Esophagus squamous epithelium (tissue), 5 donors: ENCODE measurements around the gene KRTAP4-4. TPM values are rescaled to one million over a fixed set of nuclear protein-coding genes. Genes with fewer than 3 reads are reported as not detected.
"Not testable (repeated sequence)": the region's sequence is repeated elsewhere in the genome, so short reads cannot be mapped to it uniquely, and the experiment has no call there.

ENCODE experiments used
- DNase-seq: peaks from one replicate; lab custom pipeline; 2025; lab: John Stamatoyannopoulos, UW
- H3K27ac ChIP-seq, 4 donors: fragments of 200-600 bp; sonication (generic); one replicate each; pipeline ENCODE4 v1.5.1; 2016 to 2019; ENCODE audit warnings: mild to moderate bottlenecking in 1 of 4
- H3K27me3 ChIP-seq, 4 donors: fragments of 200-600 bp; sonication (generic); 1 replicate in 3 of 4; 2 replicates in 1 of 4; pipeline versions ENCODE4 v1.5.1 to v1.6.0; 2017 to 2021; ENCODE audit warnings: antibody characterized with exemption in 1 of 4
- H3K36me3 ChIP-seq, 3 donors: fragments of 200-600 bp; sonication (generic); one replicate each; pipeline ENCODE4 v1.5.1; 2016 to 2019
- H3K4me1 ChIP-seq, 3 donors: fragments of 200-600 bp; sonication (generic); one replicate each; pipeline ENCODE4 v1.5.1; 2017 to 2019
- H3K4me3 ChIP-seq, 4 donors: fragments of 200-600 bp; sonication (generic); 1 replicate in 3 of 4; 2 replicates in 1 of 4; pipeline ENCODE4 v1.5.1; 2016 to 2019; ENCODE audit warnings: mild to moderate bottlenecking in 2 of 4, moderate library complexity in 1 of 4
- H3K9me3 ChIP-seq, 3 donors: fragments of 200-600 bp; sonication (generic); one replicate each; pipeline ENCODE4 v1.5.1; 2016 to 2019
- POLR2A ChIP-seq, 4 donors: fragments of 450-650 bp; IDR thresholded peaks; one replicate each; pipeline ENCODE4 v1.6.1; 2017; ENCODE audit warnings: antibody characterized with exemption in 4 of 4, mild to moderate bottlenecking in 4 of 4, moderate library complexity in 3 of 4
- WGBS, 2 donors: methylation state at CpG; one replicate each; pipeline ENCODE4 v1.1.5; 2018; 5-methylcytosine and 5-hydroxymethylcytosine counted together
- intact Hi-C: fragments of 100-400 bp; cut with DNase I; formaldehyde crosslinking; loops from one replicate; pipeline ENCODE4 v1.15.0; 2022
- total RNA-seq, 4 donors: library from RNA; depleted of rRNA; stranded (reverse); fragments of >200 nt; gene quantifications; one replicate each; pipeline ENCODE4 v1.1.0, GENCODE V29; 2016
- TF ChIP-seq, protein P1 (sequence below), 6 experiments: fragments of 450-650 bp in 4 of 6; fragments of 200-600 bp in 2 of 6; sonication (generic) in 2 of 6; IDR thresholded peaks; one replicate each; pipeline ENCODE4 v1.5.1; 2016 to 2019; ENCODE audit warnings: antibody characterized with exemption in 6 of 6, mild to moderate bottlenecking in 4 of 6, moderate library complexity in 4 of 6
- donor health status: DM: yes; HTN: yes; CAD: no.

The KRTAP4-4 gene
- total RNA-seq, 4 donors from 2014 or later = not detected

DNA sequence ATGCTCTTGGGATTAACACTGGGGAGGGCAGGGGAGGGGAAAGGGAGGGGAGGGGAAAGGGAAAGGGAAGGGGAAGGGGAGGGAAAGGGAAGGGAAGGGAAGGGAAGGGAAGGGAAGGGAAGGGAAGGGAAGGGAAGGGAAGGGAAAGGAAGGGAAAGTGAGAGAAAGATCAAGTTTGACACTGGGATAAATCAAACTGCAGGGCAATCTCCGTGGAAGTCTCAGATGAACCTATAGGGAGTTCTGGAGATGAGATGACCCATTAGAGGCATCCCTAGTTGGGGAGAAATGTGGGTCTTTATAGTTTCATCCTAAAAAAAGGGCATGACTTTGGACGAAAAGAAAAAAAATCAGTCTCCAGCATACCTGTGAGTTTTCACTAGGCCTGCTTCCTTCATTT lies 38.8 kb downstream of the KRTAP4-4 start:
- H3K4me3 ChIP-seq = no peak overlapping the region
- peaks cover 0 to 22% (median 0%) of the 10 kb centered on the region in 4 donors for H3K27me3 ChIP-seq
- H3K4me1 ChIP-seq = no peaks in the 10 kb centered on the region
- no peaks in the 10 kb centered on the region for H3K36me3 ChIP-seq
- H3K27ac ChIP-seq = no peak overlapping the region
- WGBS, 2 donors = 80 to 84% methylated on average over 2 of the region's 2 CpGs
- intact Hi-C loops = no loop called here
- H3K9me3 ChIP-seq = no peaks in the 10 kb centered on the region
- no peak for DNase-seq
- TF ChIP-seq POLR2A (IDR thresholded peaks at IDR 0.05) = no peak
- TF ChIP-seq, protein P1, sequence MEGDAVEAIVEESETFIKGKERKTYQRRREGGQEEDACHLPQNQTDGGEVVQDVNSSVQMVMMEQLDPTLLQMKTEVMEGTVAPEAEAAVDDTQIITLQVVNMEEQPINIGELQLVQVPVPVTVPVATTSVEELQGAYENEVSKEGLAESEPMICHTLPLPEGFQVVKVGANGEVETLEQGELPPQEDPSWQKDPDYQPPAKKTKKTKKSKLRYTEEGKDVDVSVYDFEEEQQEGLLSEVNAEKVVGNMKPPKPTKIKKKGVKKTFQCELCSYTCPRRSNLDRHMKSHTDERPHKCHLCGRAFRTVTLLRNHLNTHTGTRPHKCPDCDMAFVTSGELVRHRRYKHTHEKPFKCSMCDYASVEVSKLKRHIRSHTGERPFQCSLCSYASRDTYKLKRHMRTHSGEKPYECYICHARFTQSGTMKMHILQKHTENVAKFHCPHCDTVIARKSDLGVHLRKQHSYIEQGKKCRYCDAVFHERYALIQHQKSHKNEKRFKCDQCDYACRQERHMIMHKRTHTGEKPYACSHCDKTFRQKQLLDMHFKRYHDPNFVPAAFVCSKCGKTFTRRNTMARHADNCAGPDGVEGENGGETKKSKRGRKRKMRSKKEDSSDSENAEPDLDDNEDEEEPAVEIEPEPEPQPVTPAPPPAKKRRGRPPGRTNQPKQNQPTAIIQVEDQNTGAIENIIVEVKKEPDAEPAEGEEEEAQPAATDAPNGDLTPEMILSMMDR (IDR thresholded peaks at IDR 0.05) = no peak

DNA sequence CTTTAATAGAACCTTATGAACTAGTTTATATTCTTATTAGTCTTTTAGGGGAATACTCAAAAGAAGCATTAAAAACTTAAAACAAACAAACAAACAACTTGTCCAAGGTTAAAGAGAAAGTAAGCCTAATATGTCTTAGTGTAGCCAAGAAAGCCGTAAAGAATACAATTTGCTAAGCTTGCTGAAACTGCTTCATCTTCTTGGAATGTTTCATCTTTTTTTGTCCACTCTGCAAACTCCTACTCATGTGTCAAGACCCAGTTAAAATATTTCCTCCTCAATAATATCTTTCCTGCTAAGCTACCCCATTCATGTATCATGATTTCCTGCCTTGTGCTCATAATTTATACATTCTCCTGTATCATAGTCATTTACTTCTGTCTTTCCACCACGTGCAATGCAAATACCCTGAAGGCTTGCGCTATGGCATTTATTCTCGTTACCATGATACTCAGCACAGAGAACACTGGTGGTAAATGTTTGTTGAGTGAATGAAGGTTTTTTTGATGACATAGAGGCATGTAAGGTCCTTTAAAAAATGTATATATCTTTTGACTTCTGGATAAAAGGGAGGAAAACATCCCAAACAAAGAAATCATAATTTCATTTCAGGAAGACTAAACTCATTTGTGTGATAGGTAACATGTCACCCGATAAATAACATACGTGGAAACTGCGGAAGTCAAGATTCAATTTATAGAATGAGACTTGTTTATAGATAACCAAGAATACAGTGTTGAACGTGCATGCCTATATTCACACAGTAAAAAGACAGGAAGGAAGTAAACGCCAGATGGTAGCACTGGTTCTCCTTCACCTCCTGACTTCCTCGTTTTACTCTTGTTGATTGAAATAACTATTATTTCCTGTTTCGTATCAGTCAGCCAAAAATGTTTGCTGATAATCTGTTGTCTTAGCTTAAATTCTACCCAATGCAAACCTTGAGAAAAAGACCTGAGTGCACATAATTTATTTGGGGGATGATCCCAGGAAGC lies 40.6 kb downstream of the KRTAP4-4 start:
- H3K4me3 ChIP-seq, intact Hi-C loops, H3K36me3 ChIP-seq, H3K27ac ChIP-seq, DNase-seq, H3K9me3 ChIP-seq, H3K4me1 ChIP-seq: not testable (repeated sequence)
- peaks cover 0 to 22% (median 0%) of the 10 kb centered on the region in 4 donors for H3K27me3 ChIP-seq
- WGBS, 2 donors = 48 to 55% methylated on average over 11 of the region's 11 CpGs

DNA sequence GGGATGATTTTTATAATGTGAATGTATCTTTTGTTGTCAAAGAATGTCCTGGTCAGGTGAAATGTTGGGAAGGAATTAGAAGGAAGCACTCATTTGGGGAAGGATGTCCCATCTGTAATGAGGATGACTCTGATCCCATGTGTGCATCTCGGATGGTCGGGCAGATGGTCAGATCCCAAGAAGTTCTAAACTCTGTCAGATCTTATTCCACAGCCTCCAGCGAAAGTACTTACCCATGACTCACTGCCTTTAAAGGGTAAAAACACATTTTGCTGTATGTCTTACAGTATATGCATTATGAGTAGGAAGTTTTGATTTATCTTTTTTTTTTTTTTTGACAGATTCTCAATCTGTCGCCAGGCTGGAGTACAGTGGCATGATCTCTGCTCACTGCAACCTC lies 41.8 kb downstream of the KRTAP4-4 start:
- H3K27ac ChIP-seq = no peak overlapping the region
- TF ChIP-seq, protein P1 (IDR thresholded peaks at IDR 0.05) = no peak
- no peak for TF ChIP-seq POLR2A (IDR thresholded peaks at IDR 0.05)
- WGBS, 2 donors = 66 to 83% methylated on average over 4 of the region's 4 CpGs
- intact Hi-C loops = no loop called here
- H3K4me1 ChIP-seq = no peaks in the 10 kb centered on the region
- no peaks in the 10 kb centered on the region for H3K9me3 ChIP-seq
- no peak for DNase-seq
- no peak overlapping the region for H3K4me3 ChIP-seq
- H3K36me3 ChIP-seq = no peaks in the 10 kb centered on the region
- H3K27me3 ChIP-seq = peaks cover 0 to 30% (median 0%) of the 10 kb centered on the region in 4 donors

DNA sequence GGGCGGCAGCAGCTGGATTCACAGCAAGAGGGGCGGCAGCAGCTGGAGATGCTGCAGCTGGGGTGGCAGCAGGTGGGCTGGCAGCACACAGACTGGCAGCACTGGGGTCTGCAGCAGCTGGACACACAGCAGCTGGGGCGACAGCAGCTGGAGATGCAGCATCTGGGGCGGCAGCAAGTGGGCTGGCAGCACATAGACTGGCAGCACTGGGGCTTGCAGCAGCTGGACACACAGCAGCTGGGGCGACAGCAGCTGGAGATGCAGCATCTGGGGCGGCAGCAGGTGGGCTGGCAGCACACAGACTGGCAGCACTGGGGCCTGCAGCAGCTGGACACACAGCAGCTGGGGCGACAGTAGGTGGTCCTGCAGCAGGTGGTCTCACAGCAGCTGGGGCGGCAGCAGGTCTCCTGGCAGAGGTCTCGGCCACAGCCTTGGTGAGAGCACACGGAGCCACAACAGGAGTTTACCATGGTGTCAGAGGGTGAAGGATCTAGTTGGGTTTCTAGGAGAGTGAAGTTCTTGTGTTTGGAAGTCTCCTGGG lies 42.6 kb downstream of the KRTAP4-4 start, which contains the start of gene KRTAP4-11:
Gene KRTAP4-11, minus strand, starts transcription at position 528 of the 541 bp plus-strand sequence. Its CDS starts 58 bp downstream, at position 470.
- intact Hi-C loops, H3K27ac ChIP-seq, H3K4me1 ChIP-seq, H3K36me3 ChIP-seq, H3K4me3 ChIP-seq, DNase-seq, H3K9me3 ChIP-seq: not testable (repeated sequence)
- 71 to 78% methylated on average over 7 to 10 of the region's 10 CpGs for WGBS, 2 donors
- H3K27me3 ChIP-seq = peaks cover 0 to 26% (median 0%) of the 10 kb centered on the region in 4 donors

DNA sequence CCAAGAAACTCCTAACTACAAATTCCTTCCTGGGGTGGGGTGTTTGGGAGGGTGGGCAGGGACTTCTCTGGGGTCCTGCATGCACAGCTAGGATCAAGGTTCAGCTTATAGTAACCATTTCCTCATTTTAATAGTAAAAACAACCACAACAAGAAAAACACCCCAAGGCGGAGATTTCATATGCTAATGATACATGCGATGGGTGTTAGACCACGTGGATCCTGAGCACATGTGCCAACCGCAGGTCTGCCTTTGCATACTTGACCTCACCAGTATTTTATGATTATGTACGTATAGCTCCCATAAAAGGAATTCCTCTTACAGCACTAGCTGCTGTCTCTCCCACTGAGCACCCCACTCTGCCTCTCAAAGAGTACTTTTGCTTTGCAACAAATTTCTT lies 44.3 kb downstream of the KRTAP4-4 start:
- Histone ChIP-seq H3K4me1 (no peaks in the 10 kb centered on the region), H3K27me3 (peaks cover 0 to 18% (median 0%) of the 10 kb centered on the region in 4 donors), H3K27ac (no peak overlapping the region), H3K36me3 (no peaks in the 10 kb centered on the region), H3K4me3 (no peak overlapping the region), H3K9me3 (no peaks in the 10 kb centered on the region)
- intact Hi-C loops = no loop called here
- WGBS, 2 donors = 61 to 62% methylated on average over 5 of the region's 5 CpGs
- no peak for TF ChIP-seq POLR2A (IDR thresholded peaks at IDR 0.05)
- TF ChIP-seq, protein P1 (IDR thresholded peaks at IDR 0.05) = no peak
- no peak for DNase-seq
